ENCODE data around the gene ADAD2.
"Not testable (repeated sequence)": the region's sequence is repeated elsewhere in the genome, so short reads cannot be mapped to it uniquely, and the experiment has no call there.

The ADAD2 gene

GRCh38 chr16:84195201-84196093 is 4.5 kb downstream of the ADAD2 start:
- DNase-seq (ENCODE audit: low spot score) = no peak

- no peak for DNase-seq (ENCODE audit: low spot score)
These were observed 5.1 kb downstream of the ADAD2 start for GRCh38 chr16:84196101-84196500.

GRCh38 chr16:84196727-84197394 is 5.9 kb downstream of the ADAD2 start:
- no peak for DNase-seq (ENCODE audit: low spot score)

GRCh38 chr16:84197466-84198128 is 6.6 kb downstream of the ADAD2 start:
- DNase-seq (ENCODE audit: low spot score) = no peak

GRCh38 chr16:84198401-84198800 is 7.4 kb downstream of the ADAD2 start:
- no peak for DNase-seq (ENCODE audit: low spot score)

- no peak for DNase-seq (ENCODE audit: low spot score)
These were observed 8.1 kb downstream of the ADAD2 start for GRCh38 chr16:84199097-84199496.

- DNase-seq (ENCODE audit: low spot score) = no peak
These were observed 8.9 kb downstream of the ADAD2 start for GRCh38 chr16:84199861-84200260.

GRCh38 chr16:84204551-84204950 is 13.6 kb downstream of the ADAD2 start:
- not testable (repeated sequence) for DNase-seq (ENCODE audit: low spot score)

- not testable (repeated sequence) for DNase-seq (ENCODE audit: low spot score)
These were observed 14.2 kb downstream of the ADAD2 start for GRCh38 chr16:84205123-84205522.

- no peak for DNase-seq (ENCODE audit: low spot score)
These were observed 15.2 kb downstream of the ADAD2 start for GRCh38 chr16:84205976-84206691.

- no peak for DNase-seq (ENCODE audit: low spot score)
These were observed 16.3 kb downstream of the ADAD2 start for GRCh38 chr16:84207251-84207650.

- DNase-seq (ENCODE audit: low spot score) = no peak
These were observed 16.9 kb downstream of the ADAD2 start for GRCh38 chr16:84207879-84208278.

- DNase-seq (ENCODE audit: low spot score) = no peak
These were observed 19.0 kb downstream of the ADAD2 start for GRCh38 chr16:84209989-84210388.

- DNase-seq (ENCODE audit: low spot score) = no peak
These were observed 21.2 kb downstream of the ADAD2 start for GRCh38 chr16:84212154-84212553.

GRCh38 chr16:84212631-84213030 is 21.7 kb downstream of the ADAD2 start:
- DNase-seq (ENCODE audit: low spot score) = no peak

- no peak for DNase-seq (ENCODE audit: low spot score)
These were observed 23.6 kb downstream of the ADAD2 start for GRCh38 chr16:84214451-84215066.

GRCh38 chr16:84215531-84215930 is 24.6 kb downstream of the ADAD2 start:
- no peak for DNase-seq (ENCODE audit: low spot score)

- DNase-seq (ENCODE audit: low spot score) = not testable (repeated sequence)
These were observed 25.2 kb downstream of the ADAD2 start for GRCh38 chr16:84216144-84216543.

- DNase-seq (ENCODE audit: low spot score) = no peak
These were observed 27.3 kb downstream of the ADAD2 start for GRCh38 chr16:84218176-84218823.

- DNase-seq (ENCODE audit: low spot score) = no peak
These were observed 28.0 kb downstream of the ADAD2 start for GRCh38 chr16:84218956-84219355.

GRCh38 chr16:84220851-84221250 is 29.9 kb downstream of the ADAD2 start:
- DNase-seq (ENCODE audit: low spot score) = no peak

Measured in CD4-positive, alpha-beta T cell treated with Interleukin-2 at 100 ng/mL for 4 hours (primary cell).